ENCODE results near the gene IL6ST.

The IL6ST gene

DNA sequence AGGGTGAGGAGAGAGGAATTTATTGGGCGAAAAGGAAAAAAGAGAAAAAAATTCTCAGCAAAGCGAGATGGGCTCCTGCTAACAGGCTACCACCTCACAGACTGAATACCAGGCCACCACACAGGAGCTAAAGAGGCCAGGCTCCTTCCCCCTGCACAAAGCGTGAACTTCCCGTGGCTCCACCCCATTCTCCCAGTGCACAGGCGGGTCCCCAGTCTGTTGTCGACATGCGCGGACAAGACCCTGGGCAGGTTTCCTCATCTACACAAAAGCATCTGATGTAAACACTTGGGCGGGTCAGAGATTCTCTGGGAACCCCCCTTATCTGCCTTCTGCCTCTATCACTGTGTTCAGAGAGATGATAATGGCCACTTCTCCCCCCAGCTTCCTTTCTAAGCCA is 109.4 kb downstream of the IL6ST start:
- no peak for DNase-seq

Measured in stimulated activated CD4-positive, alpha-beta T cell treated with anti-CD3 and anti-CD28 coated beads, Interleukin-1b, Interleukin-23, amount 100 ng/mL, for 48 hours (primary cell).